Ovary (tissue), 9 donors: Measurements from ENCODE around the gene BRIP1. TPM values are rescaled to one million over a fixed set of nuclear protein-coding genes. Genes with fewer than 3 reads are reported as not detected.

Source experiments
- DNase-seq, 5 donors: peaks; one replicate each; pipeline ENCODE4 v3.0.0-alpha.2; 2019 to 2020
- H3K27ac ChIP-seq, 2 donors: fragments of 200-600 bp; one replicate each; pipeline versions ENCODE4 v1.5.1 to v1.8.0; 2019 to 2022
- H3K27me3 ChIP-seq: fragments of 200-600 bp; one replicate; pipeline ENCODE4 v1.8.0; 2022
- H3K36me3 ChIP-seq: fragments of 200-600 bp; sonication (generic); one replicate; pipeline ENCODE4 v1.5.1; 2019
- H3K4me1 ChIP-seq: one replicate; pipeline ENCODE4 v1.8.1; 2013; ENCODE audit warnings: mild to moderate bottlenecking, moderate library complexity; ENCODE audit not compliant: insufficient read depth
- H3K4me3 ChIP-seq: fragments of 200-600 bp; sonication (generic); one replicate; pipeline ENCODE4 v1.5.1; 2017
- H3K9me3 ChIP-seq, 2 donors: fragments of 200-600 bp in 1 of 2; sonication (generic) in 1 of 2; one replicate each; pipeline versions ENCODE4 v1.5.1 to v1.8.1; 2013 to 2019; ENCODE audit warnings: mild to moderate bottlenecking in 1 of 2, moderate library complexity in 1 of 2
- EP300 ChIP-seq: sonication (generic); formaldehyde crosslinking; IDR thresholded peaks from one replicate; pipeline ENCODE4 v1.6.1; 2017; ENCODE audit warnings: antibody characterized with exemption
- POLR2A ChIP-seq: fragments of 450-650 bp; IDR thresholded peaks from one replicate; pipeline ENCODE4 v1.6.1; 2017; ENCODE audit warnings: antibody characterized with exemption, mild to moderate bottlenecking, moderate library complexity
- WGBS, 3 donors: extraction: QIAGEN DNeasy Blood & Tissue Kit in 1 of 3; methylation state at CpG; one replicate each; pipeline versions ENCODE4 v1.1.5 to v1.1.7; 2013 to 2017; 5-methylcytosine and 5-hydroxymethylcytosine counted together
- intact Hi-C, 4 donors: fragments of 100-400 bp; cut with DNase I; formaldehyde crosslinking; loops; one replicate each; pipeline versions ENCODE4 v1.11.0 to v1.15.1; 2022 to 2023
- polyA plus RNA-seq, 2 donors: library from polyadenylated mRNA; stranded (reverse); fragments of 200-250 nt in 1 of 2; fragments of 350-450 nt in 1 of 2; fragmentation: Illumina TruSeq in 1 of 2; extraction: RNeasy Lipid Tissue Mini Kit (QIAGEN cat#74804) in 1 of 2; gene quantifications; one replicate each; pipeline ENCODE4 v1.2.3, GENCODE V29; 2013 to 2014
- total RNA-seq, 7 donors: library from RNA; depleted of rRNA in 2 of 7; stranded (reverse); fragments of >200 nt in 2 of 7; fragmentation: NEBNext Ultra II Directional in 3 of 7; extraction: Animal tissue kit (Norgen Biotek cat#: 25700) in 3 of 7; gene quantifications; one replicate each; pipeline versions ENCODE4 v1.1.0 to v1.2.4, GENCODE V29; 2016 to 2023
- TF ChIP-seq, protein P1 (sequence below), 3 donors: fragments of 450-650 bp in 2 of 3; fragments of 200-600 bp in 1 of 3; IDR thresholded peaks; one replicate each; pipeline versions ENCODE4 v1.5.1 to v1.8.0; 2016 to 2022; ENCODE audit warnings: antibody characterized with exemption in 3 of 3, mild to moderate bottlenecking in 1 of 3
- donor health status: DM: no; HTN: no; CAD: no; lungs with moderate emphysema.
- donor health status: DM: no; HTN: no; CAD: no.
- donor health status: Bipolar disorder and iron deficiency.
- donor health status: DM: yes; HTN: yes; CAD: no.
- donor health status: DM: no; HTN: no; CAD: no.
- donor health status: DM: yes; HTN: yes; CAD: no.

The BRIP1 gene
- total and polyA plus RNA-seq, 9 donors = 0.11 to 2.3 (median 1.1) TPM

DNA sequence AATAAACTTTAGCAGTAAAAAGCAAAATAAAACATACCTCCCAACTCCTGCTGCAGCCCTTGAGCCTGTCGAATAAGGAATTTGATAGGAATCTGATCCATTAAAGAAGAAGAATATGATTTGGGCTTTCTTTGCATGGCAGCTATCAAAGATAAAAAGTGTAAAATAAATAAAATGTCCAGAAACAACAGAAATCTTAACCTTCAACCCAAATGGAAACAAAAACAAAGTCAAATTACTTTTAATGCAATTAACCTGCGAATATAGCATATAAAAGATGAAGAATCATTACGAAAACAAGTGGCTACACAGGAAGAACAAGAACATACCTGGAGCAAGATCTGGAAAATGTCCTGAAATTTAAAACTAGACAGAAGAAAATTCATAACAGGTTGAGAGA, 21.5 kb upstream of the BRIP1 start:
- WGBS, 3 donors = 82 to 90% (median 89%) methylated on average over 3 of the region's 3 CpGs
- no peak for DNase-seq
- Histone ChIP-seq H3K4me1 (no peaks in the 10 kb centered on the region), H3K9me3 (no peaks in the 10 kb centered on the region), H3K27me3 (no peaks in the 10 kb centered on the region), H3K36me3 (no peaks in the 10 kb centered on the region), H3K27ac (no peak overlapping the region), H3K4me3 (no peak overlapping the region)
- intact Hi-C loops = no loop called here
- TF ChIP-seq, protein P1, sequence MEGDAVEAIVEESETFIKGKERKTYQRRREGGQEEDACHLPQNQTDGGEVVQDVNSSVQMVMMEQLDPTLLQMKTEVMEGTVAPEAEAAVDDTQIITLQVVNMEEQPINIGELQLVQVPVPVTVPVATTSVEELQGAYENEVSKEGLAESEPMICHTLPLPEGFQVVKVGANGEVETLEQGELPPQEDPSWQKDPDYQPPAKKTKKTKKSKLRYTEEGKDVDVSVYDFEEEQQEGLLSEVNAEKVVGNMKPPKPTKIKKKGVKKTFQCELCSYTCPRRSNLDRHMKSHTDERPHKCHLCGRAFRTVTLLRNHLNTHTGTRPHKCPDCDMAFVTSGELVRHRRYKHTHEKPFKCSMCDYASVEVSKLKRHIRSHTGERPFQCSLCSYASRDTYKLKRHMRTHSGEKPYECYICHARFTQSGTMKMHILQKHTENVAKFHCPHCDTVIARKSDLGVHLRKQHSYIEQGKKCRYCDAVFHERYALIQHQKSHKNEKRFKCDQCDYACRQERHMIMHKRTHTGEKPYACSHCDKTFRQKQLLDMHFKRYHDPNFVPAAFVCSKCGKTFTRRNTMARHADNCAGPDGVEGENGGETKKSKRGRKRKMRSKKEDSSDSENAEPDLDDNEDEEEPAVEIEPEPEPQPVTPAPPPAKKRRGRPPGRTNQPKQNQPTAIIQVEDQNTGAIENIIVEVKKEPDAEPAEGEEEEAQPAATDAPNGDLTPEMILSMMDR (IDR thresholded peaks at IDR 0.05) = no peak
- TF ChIP-seq POLR2A = no peak
- TF ChIP-seq EP300 = no peak

DNA sequence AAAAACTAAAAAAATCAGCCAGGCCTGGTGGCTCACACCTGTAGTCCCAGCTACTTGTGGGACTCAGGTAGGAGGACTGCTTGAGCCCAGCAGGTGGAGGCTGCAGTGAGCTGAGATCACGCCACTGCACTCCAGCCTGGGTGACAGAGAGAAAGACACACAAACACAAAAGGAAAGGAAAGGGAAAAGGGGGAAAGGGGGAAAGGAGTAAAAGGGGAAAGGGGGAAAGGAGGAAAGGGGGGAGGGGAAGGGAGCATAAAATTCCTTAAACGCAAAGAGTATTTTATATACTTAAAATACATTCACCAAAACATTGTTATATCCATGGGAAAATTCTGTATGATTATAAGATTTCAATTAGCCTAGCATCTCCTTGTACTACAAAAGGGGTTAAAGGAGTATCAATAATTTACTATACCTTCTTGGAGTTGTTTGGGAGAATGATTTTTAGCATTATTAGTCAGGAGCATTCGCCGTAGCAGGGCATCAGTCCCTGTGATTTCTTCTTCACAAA, 17.3 kb upstream of the BRIP1 start:
- intact Hi-C loops = no loop called here
- H3K36me3 ChIP-seq = no peaks in the 10 kb centered on the region
- 95 to 98% (median 96%) methylated on average over 4 of the region's 4 CpGs for WGBS, 3 donors

DNA sequence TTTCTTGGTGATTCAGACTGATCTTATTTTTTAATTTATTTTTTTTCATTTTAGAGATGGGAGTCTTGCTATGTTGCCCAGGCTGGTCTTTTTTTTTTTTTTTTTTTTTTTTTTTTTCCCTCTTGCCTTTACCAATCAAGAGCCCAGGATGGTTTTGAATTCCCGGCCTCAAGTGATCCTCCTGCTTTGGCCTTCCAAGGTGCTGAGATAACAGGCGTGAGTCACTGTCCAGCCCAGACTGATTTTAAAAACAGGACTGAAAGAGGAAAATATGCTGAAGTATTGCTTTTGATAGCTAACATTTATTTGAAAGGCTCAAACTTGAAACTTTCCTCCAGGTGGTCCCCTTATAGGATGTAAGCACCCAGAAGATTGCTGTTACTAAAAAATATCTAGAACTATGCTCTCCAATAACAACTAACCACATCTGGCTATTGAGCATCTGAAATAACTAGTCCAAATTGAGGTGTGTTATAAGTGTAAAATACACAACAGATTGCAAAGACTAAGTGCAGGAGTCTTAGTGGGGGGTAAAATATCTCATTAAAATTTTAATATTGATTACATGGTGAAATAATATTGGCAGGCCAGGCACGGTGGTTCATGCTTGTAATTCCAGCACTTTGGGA, 15.8 kb upstream of the BRIP1 start:
- DNase-seq = no peak
- Histone ChIP-seq H3K9me3 (no peaks in the 10 kb centered on the region), H3K4me3 (no peak overlapping the region), H3K27me3 (no peaks in the 10 kb centered on the region), H3K4me1 (no peaks in the 10 kb centered on the region), H3K36me3 (no peaks in the 10 kb centered on the region), H3K27ac (no peak overlapping the region)
- intact Hi-C loops = no loop called here
- 74 to 80% (median 76%) methylated on average over 3 of the region's 3 CpGs for WGBS, 3 donors
- no peak for TF ChIP-seq EP300
- TF ChIP-seq POLR2A = no peak
- TF ChIP-seq, protein P1 (IDR thresholded peaks at IDR 0.05) = no peak

More for the DNA sequence above, 17.3 kb upstream of the BRIP1 start:
- H3K27me3 ChIP-seq = no peaks in the 10 kb centered on the region
- H3K27ac ChIP-seq = no peak overlapping the region
- no peak for TF ChIP-seq POLR2A
- no peak for TF ChIP-seq EP300
- TF ChIP-seq, protein P1 (IDR thresholded peaks at IDR 0.05) = no peak
- no peak overlapping the region for H3K4me3 ChIP-seq
- DNase-seq = no peak
- H3K9me3 ChIP-seq = no peaks in the 10 kb centered on the region
- H3K4me1 ChIP-seq = no peaks in the 10 kb centered on the region

DNA sequence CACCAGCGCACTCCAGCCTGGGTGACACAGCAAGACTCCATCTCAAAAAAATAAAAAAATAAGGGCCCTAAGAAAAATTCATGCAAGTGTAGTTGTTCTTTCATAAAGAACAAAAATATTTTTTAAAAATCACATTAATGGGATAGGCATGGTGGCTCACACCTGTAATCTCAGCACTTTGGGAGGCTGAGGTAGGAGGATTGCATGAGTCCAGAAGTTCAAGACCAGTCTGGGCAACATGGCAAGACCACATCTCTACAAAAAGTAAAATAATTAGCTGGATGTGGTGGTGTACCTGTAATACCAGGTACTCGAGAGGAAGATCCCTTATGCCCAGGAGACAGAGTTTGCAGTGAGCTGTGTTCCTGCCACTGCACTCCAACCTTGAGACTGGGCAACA, 15.2 kb upstream of the BRIP1 start:
- Histone ChIP-seq H3K27ac (no peak overlapping the region), H3K4me1 (no peaks in the 10 kb centered on the region), H3K27me3 (no peaks in the 10 kb centered on the region), H3K36me3 (no peaks in the 10 kb centered on the region), H3K4me3 (no peak overlapping the region), H3K9me3 (no peaks in the 10 kb centered on the region)
- DNase-seq = no peak
- intact Hi-C loops = no loop called here
- no peak for TF ChIP-seq POLR2A
- 70 to 98% (median 96%) methylated on average over 2 of the region's 2 CpGs for WGBS, 3 donors

DNA sequence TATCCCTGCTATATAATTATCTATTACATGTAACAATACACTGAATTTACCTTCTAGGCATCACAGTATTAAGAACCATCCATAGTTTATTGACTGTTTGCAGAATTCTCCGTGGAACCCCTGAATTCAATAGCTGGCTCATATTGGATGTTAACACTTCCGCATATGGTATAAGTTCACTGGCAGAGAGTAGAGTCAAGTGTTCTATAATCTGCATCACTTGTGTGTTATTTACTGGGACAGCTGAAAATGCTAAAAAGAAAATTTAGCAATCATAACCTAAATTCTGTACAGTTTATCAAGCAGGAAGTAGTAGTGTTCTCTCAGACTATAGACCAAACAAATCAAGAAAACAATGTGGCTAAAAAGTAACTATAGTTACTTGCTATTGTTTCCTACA, 14.5 kb upstream of the BRIP1 start:
- DNase-seq = no peak
- Histone ChIP-seq H3K4me3 (no peak overlapping the region), H3K36me3 (no peaks in the 10 kb centered on the region), H3K9me3 (no peaks in the 10 kb centered on the region), H3K27ac (no peak overlapping the region), H3K4me1 (no peaks in the 10 kb centered on the region), H3K27me3 (no peaks in the 10 kb centered on the region)
- intact Hi-C loops = no loop called here
- 93 to 96% (median 94%) methylated on average over 2 of the region's 2 CpGs for WGBS, 3 donors
- TF ChIP-seq, protein P1 (IDR thresholded peaks at IDR 0.05) = no peak
- TF ChIP-seq EP300 (no peak), POLR2A (no peak)
